ENCODE results near the gene ZNF593OS.

The ZNF593OS gene

DNA sequence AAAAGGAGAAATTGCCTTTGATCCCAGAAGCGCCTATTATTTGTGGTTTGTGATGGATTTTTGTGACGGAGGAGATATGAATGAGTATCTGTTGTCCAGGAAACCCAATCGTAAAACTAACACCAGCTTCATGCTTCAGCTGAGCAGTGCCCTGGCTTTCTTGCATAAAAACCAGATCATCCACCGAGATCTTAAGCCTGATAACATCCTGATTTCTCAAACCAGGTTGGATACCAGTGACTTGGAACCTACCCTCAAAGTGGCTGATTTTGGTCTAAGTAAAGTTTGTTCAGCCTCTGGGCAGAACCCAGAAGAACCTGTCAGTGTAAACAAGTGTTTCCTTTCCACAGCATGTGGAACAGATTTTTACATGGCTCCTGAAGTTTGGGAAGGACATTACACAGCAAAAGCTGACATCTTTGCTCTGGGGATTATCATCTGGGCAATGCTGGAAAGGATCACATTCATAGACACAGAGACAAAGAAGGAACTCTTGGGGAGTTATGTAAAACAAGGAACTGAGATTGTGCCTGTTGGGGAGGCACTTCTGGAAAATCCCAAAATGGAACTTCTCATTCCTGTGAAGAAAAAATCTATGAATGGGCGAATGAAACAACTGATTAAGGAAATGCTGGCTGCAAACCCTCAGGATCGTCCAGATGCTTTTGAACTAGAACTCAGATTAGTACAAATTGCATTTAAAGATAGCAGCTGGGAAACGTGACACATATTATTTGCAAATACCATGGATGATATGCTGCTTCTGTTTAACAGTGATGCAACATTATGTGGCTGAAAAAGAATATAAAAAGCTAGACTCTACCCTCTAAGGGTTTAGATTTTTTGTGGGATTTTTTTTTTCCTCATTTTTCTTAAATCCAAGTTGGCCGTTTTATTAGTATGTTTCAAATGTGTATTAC, 49.5 kb downstream of the ZNF593OS start:
- no peak overlapping the region for H3K18ac ChIP-seq (ENCODE audit: low read length)
- no peak overlapping the region for H3K4me2 ChIP-seq (ENCODE audit: low read length)
- no peak overlapping the region for H3K4ac ChIP-seq (ENCODE audit: low read depth, low read length)
- H3K4me3 ChIP-seq (ENCODE audit: low read depth, low read length): no peak overlapping the region
- H4K91ac ChIP-seq (ENCODE audit: low read depth, low read length): no peak overlapping the region
- H3K36me3 ChIP-seq (ENCODE audit: control insufficient read depth in 1 of 2, insufficient read depth in 2 of 2, low read length in 2 of 2): peaks cover 3% of the 10 kb centered on the region in 2 experiments
- H4K12ac ChIP-seq (ENCODE audit: low read depth, low read length): no peak overlapping the region
- no CpG with 5 or more reads among the region's 8 CpGs for WGBS (ENCODE audit: extremely low coverage, insufficient coverage, insufficient read length)
- H3K14ac ChIP-seq (ENCODE audit: low read length): no peak overlapping the region
- peaks cover 2% of the 10 kb centered on the region for H3K9me3 ChIP-seq (ENCODE audit: insufficient read depth, low read depth, low read length)
- no peak overlapping the region for H2BK12ac ChIP-seq (ENCODE audit: low read length)
- H3K9ac ChIP-seq (ENCODE audit: low read length): no peak overlapping the region
- H3K4me1 ChIP-seq (ENCODE audit: control insufficient read depth in 1 of 2, insufficient read depth in 2 of 2, low read length in 2 of 2): peaks cover 0 to 5% of the 10 kb centered on the region in 2 experiments
- DNase-seq: peak; percentile 76 to 93
- H3K27ac ChIP-seq (ENCODE audit: low read depth, low read length): peak overlapping the region; percentile 55
- H3K79me2 ChIP-seq (ENCODE audit: control insufficient read depth, insufficient read depth, low read length, poor library complexity): no peaks in the 10 kb centered on the region
- H3K79me1 ChIP-seq (ENCODE audit: low read length): no peaks in the 10 kb centered on the region
- no peak overlapping the region for H2BK120ac ChIP-seq (ENCODE audit: insufficient read depth, low read length, poor library complexity)
- no peak overlapping the region for H2BK5ac ChIP-seq (ENCODE audit: low read depth, low read length, poor library complexity)
- no peaks in the 10 kb centered on the region for H3K27me3 ChIP-seq (ENCODE audit: insufficient read depth, low read length)
- H2AFZ ChIP-seq (ENCODE audit: insufficient read depth, low read length, poor library complexity): no peak overlapping the region
- no peak overlapping the region for H2AK5ac ChIP-seq (ENCODE audit: low read length)
- no peak overlapping the region for H4K8ac ChIP-seq (ENCODE audit: low read depth, low read length)
- H3K23ac ChIP-seq (ENCODE audit: low read length): no peak overlapping the region

- Histone ChIP-seq H3K14ac (ENCODE audit: low read length) (no peak overlapping the region), H3K27me3 (ENCODE audit: insufficient read depth, low read length) (no peaks in the 10 kb centered on the region), H4K12ac (ENCODE audit: low read depth, low read length) (no peak overlapping the region), H3K36me3 (ENCODE audit: control insufficient read depth in 1 of 2, insufficient read depth in 2 of 2, low read length in 2 of 2) (peaks cover 6% of the 10 kb centered on the region in 2 experiments), H2AK5ac (ENCODE audit: low read length) (no peak overlapping the region), H3K4ac (ENCODE audit: low read depth, low read length) (no peak overlapping the region), H3K4me3 (ENCODE audit: low read depth, low read length) (no peak overlapping the region), H2BK12ac (ENCODE audit: low read length) (no peak overlapping the region), H3K79me2 (ENCODE audit: control insufficient read depth, insufficient read depth, low read length, poor library complexity) (no peaks in the 10 kb centered on the region), H3K4me2 (ENCODE audit: low read length) (no peak overlapping the region), H3K18ac (ENCODE audit: low read length) (no peak overlapping the region), H3K27ac (ENCODE audit: low read depth, low read length) (no peak overlapping the region), H4K91ac (ENCODE audit: low read depth, low read length) (no peak overlapping the region), H2BK5ac (ENCODE audit: low read depth, low read length, poor library complexity) (no peak overlapping the region), H4K8ac (ENCODE audit: low read depth, low read length) (no peak overlapping the region), H2BK120ac (ENCODE audit: insufficient read depth, low read length, poor library complexity) (no peak overlapping the region), H2AFZ (ENCODE audit: insufficient read depth, low read length, poor library complexity) (no peak overlapping the region), H3K4me1 (ENCODE audit: control insufficient read depth in 1 of 2, insufficient read depth in 2 of 2, low read length in 2 of 2) (peaks cover 0 to 5% of the 10 kb centered on the region in 2 experiments), H3K9ac (ENCODE audit: low read length) (no peak overlapping the region), H3K23ac (ENCODE audit: low read length) (no peak overlapping the region), H3K79me1 (ENCODE audit: low read length) (no peaks in the 10 kb centered on the region), H3K9me3 (ENCODE audit: insufficient read depth, low read depth, low read length) (peaks cover 2% of the 10 kb centered on the region)
- peak in 1 of 2 donors; percentile 23 for DNase-seq
- no CpG with 5 or more reads among the region's 9 CpGs for WGBS (ENCODE audit: extremely low coverage, insufficient coverage, insufficient read length)
Measured at GRCh38 chr1:26119892-26120608, 51.6 kb downstream of the ZNF593OS start.

Measured in trophoblast cell (in vitro differentiated cells and primary cell).